HG03442 (cell line): ENCODE measurements around the gene CCDC85C.
A peak's percentile ranks its signal among the peaks of the same experiment; 100 is the strongest.

Experiments
- ATAC-seq: cut with Tn5 transposase; IDR thresholded peaks from one replicate; pipeline ENCODE4 v1.9.1; 2021; ENCODE audit warnings: mild to moderate bottlenecking, moderate library complexity; ENCODE audit not compliant: unreplicated experiment

Gene CCDC85C

DNA sequence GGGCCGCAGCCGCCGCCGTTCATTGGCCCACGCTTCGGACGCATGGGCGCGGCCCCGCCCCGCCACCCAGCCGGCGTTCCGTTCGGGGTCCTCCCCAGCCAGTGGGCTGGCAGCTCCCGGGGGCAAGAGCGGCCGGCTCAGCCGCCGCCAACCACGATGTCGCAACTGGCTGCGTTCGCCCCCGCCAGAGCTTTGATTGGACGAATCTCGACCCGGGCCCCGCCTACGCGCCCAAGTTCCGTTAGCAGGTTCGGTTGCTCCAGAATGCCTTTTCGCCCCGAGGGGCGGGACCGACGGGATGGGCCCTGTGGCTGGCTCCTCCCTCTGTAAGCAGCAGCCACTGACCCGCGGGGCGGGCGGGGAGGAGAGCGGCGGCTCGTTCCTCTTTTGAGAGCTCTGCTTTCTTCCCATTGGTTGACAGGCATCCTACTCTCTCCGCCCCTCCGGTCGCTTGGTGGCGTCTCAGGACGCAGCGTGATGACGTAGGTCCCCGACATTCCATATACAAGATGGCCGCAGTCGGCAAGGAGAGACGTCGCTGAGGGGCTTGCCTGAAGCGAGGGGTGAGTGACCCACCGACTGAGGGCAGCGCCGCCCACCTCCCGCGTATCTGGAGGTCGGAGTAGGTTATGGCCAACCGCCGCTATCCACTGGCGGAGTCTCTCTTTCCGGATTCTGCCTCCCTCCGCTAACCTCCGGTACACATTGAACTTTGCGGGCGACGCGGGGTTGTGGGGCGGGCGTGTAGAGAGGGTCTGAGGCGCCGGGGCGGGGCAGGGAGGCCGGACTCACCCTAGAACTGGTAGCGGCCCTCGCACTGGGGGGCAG lies 122.9 kb downstream of the CCDC85C start, which contains the start of gene CCNK:
CCNK (plus strand) TSS at position 493 of the 828 bp plus-strand sequence. CDS start 11,269 bp downstream, outside the sequence.
- peak; percentile 85 for ATAC-seq

GRCh38 chr14:99479906-99480869 lies 123.8 kb downstream of the CCDC85C start, which contains the start of gene SETD3:
Gene SETD3, minus strand, starts transcription at chr14:99480859. Its CDS starts 15,054 bp downstream, at chr14:99465805.
- ATAC-seq: peak; percentile 3

DNA sequence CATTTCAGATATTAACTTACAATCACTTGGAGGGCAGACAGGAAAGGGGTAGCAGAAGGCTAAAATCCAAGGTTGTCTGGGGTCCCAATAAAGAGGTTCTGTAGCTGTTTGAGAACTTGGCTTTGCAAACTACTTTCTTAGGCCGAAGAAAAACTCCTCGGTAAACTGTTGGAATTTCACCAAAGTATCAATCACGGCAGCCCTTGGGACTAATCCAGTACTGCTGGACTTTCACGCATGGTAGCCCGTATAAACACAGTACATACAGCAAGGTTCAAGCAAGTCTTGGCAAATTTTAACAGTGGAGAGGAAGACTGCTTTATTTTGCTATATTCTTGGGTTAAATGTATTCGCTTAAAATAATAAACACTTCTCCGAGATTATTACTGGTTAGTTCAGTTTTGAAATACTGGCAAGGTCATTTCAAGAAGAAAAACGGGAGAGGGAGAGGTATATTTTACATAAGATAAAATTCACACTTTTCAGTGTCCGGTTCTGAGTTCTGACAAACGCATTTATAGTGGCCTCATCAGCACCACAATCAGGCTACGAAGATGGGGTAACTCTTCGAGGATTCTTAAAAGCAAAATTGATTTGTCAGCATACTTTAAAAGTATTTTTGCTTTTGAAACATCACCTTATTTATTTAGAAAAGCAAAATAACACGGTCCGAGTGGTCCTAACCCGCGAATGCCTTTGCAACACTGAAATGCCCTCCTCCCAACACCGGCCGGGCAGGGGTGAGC lies 124.7 kb downstream of the CCDC85C start:
- no peak for ATAC-seq

- no peak for ATAC-seq
Observed at GRCh38 chr14:99478128-99478527, 125.9 kb downstream of the CCDC85C start.

DNA sequence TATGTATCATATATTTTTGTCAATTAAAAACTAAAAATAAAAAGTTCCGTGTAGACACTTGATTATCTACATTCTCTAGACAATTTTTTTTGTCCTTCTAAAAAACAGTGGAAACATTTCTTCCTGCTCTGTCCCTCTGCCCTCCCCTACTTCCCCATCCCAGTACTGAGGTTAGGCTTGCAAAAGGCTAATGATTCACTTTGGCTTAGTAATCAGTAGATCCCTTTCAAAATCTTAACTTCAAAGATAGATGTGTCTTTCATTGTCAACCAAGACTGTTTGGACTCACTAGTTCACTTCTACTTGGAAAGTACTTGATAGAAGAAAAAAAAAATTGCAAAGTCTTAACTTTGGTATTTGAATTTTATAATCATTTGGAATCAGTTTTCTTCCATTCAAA lies 127.1 kb downstream of the CCDC85C start:
- no peak for ATAC-seq

- no peak for ATAC-seq
Observed at GRCh38 chr14:99475660-99476059, 128.3 kb downstream of the CCDC85C start.

DNA sequence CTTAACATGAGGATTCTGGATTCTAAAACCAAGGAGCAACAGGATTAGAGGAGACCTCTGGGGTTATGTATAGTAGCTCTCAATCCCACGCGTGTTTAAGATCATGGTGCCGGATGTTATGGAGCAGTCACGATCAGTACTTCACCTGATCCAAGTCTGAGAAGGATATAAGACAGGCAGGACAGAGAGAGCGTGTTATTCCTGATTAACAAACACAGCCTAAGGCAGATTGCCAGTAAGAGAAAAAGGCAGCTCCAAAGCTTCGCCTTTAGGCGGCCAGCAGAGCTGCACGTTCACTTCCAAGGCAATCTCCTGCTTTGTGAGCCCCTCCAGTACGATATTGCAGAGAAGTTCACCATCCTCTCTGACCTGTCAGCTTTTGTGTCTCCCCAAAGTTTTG lies 128.8 kb downstream of the CCDC85C start:
- ATAC-seq: no peak

GRCh38 chr14:99473458-99473857 lies 130.5 kb downstream of the CCDC85C start:
- no peak for ATAC-seq

GRCh38 chr14:99472937-99473336 lies 131.1 kb downstream of the CCDC85C start:
- ATAC-seq: no peak

- ATAC-seq: no peak
Observed at GRCh38 chr14:99471731-99472130, 132.3 kb downstream of the CCDC85C start.

- no peak for ATAC-seq
Observed at GRCh38 chr14:99468836-99469592, 135.0 kb downstream of the CCDC85C start.

DNA sequence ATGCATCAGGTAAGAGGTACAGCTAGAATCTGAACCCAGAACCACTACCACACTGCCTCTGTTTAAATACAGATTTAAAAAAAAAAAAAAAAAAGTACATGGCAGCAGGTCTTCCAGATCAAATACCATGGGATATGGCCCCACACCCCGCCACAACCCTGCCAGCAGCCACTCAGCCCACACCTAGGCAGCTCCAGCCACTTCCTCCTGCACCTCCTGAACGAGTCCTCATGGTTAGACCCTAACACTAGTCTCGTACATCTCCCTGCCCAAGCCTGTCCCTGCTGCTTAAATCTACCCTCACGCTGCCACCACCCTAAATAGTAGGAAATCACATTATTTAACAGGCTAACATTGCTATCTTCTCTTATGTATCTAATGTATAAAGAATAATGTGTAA lies 135.9 kb downstream of the CCDC85C start:
- no peak for ATAC-seq

GRCh38 chr14:99467336-99468078 lies 136.5 kb downstream of the CCDC85C start:
- no peak for ATAC-seq

DNA sequence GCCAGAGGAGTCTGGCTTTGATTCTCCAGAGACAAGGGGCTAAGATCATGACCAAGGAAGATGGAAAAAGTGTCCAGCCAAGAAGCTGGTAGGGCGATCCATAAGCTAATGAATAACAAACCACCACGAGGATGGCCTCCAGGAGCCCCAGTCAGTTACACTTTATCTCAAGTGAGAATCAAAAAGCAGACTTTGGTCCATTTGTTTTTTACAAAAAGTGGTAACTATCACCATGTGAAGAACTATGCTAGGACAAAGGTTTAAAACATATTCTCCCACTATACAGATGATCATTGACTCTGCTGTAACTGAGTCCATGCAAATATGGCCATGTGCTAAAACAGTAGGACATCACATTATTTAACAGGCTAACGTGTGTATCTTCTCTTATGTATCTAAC lies 137.2 kb downstream of the CCDC85C start:
- ATAC-seq: no peak

GRCh38 chr14:99465288-99465687 lies 138.7 kb downstream of the CCDC85C start:
- ATAC-seq: no peak

DNA sequence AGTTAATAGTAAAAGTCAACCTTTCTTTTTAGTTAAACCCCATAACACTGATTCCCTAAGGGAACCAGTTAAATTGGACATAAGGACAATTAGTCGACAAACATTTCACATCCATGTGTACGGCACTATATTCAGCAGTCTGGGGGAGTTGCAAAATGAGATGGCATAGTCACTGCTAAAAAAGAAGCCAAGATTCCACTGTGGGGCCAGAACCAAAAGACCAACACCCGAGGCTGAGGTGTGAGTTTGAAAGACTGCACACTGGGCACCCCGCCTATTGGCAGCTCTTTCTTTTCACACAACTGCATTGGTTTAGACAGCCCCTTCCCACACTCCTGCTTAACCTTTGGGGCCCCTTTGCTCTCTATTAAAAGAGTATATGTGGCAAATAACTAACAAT lies 140.0 kb downstream of the CCDC85C start:
- ATAC-seq: no peak

DNA sequence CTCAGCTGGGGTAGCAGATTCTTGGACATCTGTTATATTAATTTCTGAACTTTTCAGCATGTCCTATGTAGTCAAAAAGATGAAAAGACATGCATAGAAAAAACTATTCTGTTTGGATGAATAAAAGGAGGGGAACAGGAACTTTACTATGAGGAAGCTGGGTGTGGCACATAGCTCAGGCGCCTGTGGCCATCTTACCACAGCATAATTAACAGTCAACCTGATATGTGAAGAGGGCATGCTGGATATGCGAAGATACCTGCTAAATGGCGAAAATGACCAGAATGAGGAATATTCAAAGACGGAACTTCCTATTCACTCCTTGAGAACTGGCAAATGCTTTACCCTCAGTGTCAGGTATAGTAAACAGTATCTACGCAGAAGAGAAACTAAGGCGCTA lies 141.8 kb downstream of the CCDC85C start:
- ATAC-seq: no peak

DNA sequence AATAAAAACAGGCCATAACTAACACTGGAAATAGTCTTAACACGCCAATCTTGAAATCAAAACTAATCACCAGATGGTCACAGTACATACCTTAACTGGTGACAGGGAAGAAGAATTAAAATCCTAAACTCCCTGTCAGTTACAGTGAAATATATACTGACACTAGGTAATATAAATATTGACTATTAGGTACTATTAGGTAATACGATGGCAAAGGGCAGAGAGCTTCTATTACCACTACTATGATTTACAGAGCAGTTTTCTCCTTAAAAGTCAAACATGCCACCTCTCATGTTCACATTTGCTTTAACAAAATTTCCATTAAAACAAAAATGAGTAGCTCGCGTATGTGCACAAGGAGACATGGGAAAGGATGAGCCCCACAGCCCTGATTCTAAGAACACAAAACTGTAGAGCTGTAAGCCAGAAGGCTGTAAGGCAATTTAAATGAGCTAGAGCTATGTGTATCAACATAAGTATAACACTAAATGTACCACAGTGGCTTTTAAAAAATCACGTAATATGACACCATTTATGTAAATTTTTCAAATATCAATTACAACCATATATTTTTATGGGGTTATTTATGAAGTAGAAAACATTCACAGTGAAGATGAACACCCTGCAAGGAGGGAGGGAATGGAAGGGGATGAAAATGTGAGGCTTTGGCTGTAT lies 142.5 kb downstream of the CCDC85C start:
- no peak for ATAC-seq

DNA sequence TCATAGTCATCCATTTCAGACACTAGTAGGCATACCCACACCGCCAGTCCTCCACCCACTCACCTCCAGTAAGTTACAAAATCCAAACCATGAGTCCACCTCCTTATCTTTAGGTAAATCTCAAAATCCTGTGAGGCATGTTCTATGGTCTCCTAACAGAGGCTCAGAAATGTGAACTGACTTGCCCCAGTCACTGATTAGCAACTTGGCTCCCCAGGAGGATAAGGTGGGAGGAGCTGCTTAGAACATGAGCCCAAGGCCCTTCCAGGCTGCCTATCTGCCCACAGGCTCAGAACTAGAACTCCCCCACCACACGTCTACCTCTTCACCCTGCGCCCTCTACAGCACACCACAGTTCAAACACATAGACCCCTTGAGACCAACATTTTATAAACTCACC lies 143.2 kb downstream of the CCDC85C start:
- ATAC-seq: no peak
